Vagina (tissue), 2 donors: Measurements from ENCODE around the gene CDR2L. TPM values are rescaled to one million over a fixed set of nuclear protein-coding genes. Genes with fewer than 3 reads are reported as not detected.

ENCODE experiments used
- DNase-seq, 2 donors: peaks; one replicate each; pipeline ENCODE4 v3.0.0-alpha.2; 2017; ENCODE audit errors: extremely low spot score in 2 of 2
- H3K27ac ChIP-seq: fragments of 200-600 bp; sonication (generic); one replicate; pipeline ENCODE4 v1.5.1; 2019
- H3K27me3 ChIP-seq: fragments of 200-600 bp; sonication (generic); one replicate; pipeline ENCODE4 v1.5.1; 2019
- H3K36me3 ChIP-seq, 2 donors: fragments of 200-600 bp; sonication (generic); one replicate each; pipeline ENCODE4 v1.5.1; 2017 to 2019
- H3K4me1 ChIP-seq: fragments of 200-600 bp; sonication (generic); one replicate; pipeline ENCODE4 v1.5.1; 2019
- H3K4me3 ChIP-seq, 2 donors: fragments of 200-600 bp; sonication (generic); 1 replicate in 1 of 2; 2 replicates in 1 of 2; pipeline ENCODE4 v1.5.1; 2016 to 2019
- H3K9me3 ChIP-seq: fragments of 200-600 bp; sonication (generic); one replicate; pipeline ENCODE4 v1.5.1; 2019
- POLR2A ChIP-seq, 2 donors: fragments of 450-650 bp; IDR thresholded peaks; one replicate each; pipeline ENCODE4 v1.6.1; 2017; ENCODE audit warnings: antibody characterized with exemption in 2 of 2, mild to moderate bottlenecking in 2 of 2, moderate library complexity in 2 of 2
- POLR2AphosphoS5 ChIP-seq, 2 donors: sonication (generic); formaldehyde crosslinking; IDR thresholded peaks; one replicate each; pipeline ENCODE4 v1.9.0; 2017; ENCODE audit warnings: antibody characterized with exemption in 2 of 2, mild to moderate bottlenecking in 2 of 2, low read depth in 1 of 2; ENCODE audit not compliant: insufficient read depth in 1 of 2
- intact Hi-C: fragments of 100-400 bp; cut with DNase I; formaldehyde crosslinking; loops from one replicate; pipeline ENCODE4 v1.15.1; 2023
- total RNA-seq: library from RNA; depleted of rRNA; stranded (reverse); fragments of >200 nt; gene quantifications from one replicate; pipeline ENCODE4 v1.2.3, GENCODE V29; 2016
- TF ChIP-seq, protein P1 (sequence below), 3 experiments: fragments of 450-650 bp in 2 of 3; fragments of 200-600 bp in 1 of 3; sonication (generic) in 1 of 3; IDR thresholded peaks; one replicate each; pipeline ENCODE4 v1.5.1; 2017 to 2019; ENCODE audit warnings: antibody characterized with exemption in 3 of 3, mild to moderate bottlenecking in 2 of 3, moderate library complexity in 2 of 3

CDR2L gene
- total RNA-seq, 1 donor from 2014 or later = 13.5 TPM

DNA sequence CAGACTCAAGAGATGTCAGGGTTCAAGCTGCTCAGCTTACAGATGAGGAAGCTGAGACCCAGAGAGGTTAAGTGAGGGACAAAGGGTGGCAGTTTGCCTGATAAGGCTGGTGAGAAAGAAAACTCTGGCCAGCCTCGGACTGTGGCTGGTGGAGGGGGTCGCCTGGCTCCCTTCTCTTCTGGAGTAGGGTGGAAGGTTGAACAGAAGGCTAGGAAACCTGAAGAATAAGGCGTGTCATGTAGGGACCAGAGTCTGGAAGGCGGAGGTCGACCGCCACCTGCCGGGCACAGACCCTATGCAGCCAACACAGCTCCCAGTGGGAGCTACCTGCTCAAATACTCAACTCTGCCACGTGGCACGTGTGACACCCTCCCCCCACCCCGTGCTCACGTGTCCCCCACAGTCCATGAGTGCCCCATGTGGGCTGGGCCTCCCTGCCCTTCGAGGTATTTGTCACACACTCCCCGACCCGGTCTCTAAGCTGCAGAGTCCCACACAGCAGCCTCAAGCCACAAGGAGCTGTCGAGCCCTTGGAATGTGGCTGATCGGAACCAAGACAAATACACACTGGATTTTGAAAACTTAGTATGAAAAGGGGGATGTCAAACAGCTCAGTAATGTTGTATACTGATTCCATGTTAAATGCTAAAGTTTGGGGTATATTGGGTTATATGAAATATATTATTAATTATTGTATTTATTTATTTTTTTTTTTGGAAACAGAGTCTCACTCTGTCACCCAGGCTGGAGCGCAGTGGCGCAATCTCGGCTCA is 26.7 kb upstream of the CDR2L start:
- TF ChIP-seq, protein P1, sequence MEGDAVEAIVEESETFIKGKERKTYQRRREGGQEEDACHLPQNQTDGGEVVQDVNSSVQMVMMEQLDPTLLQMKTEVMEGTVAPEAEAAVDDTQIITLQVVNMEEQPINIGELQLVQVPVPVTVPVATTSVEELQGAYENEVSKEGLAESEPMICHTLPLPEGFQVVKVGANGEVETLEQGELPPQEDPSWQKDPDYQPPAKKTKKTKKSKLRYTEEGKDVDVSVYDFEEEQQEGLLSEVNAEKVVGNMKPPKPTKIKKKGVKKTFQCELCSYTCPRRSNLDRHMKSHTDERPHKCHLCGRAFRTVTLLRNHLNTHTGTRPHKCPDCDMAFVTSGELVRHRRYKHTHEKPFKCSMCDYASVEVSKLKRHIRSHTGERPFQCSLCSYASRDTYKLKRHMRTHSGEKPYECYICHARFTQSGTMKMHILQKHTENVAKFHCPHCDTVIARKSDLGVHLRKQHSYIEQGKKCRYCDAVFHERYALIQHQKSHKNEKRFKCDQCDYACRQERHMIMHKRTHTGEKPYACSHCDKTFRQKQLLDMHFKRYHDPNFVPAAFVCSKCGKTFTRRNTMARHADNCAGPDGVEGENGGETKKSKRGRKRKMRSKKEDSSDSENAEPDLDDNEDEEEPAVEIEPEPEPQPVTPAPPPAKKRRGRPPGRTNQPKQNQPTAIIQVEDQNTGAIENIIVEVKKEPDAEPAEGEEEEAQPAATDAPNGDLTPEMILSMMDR (IDR thresholded peaks at IDR 0.05) = no peak
- TF ChIP-seq POLR2A (IDR thresholded peaks at IDR 0.05) (no peak), POLR2AphosphoS5 (IDR thresholded peaks at IDR 0.05; ENCODE audit: insufficient read depth in 1 of 2, low read depth in 1 of 2) (no peak)
- H3K4me1 ChIP-seq = peaks cover 6% of the 10 kb centered on the region
- no peaks in the 10 kb centered on the region for H3K36me3 ChIP-seq
- DNase-seq = no peak
- H3K4me3 ChIP-seq = no peak overlapping the region
- no peaks in the 10 kb centered on the region for H3K27me3 ChIP-seq
- H3K27ac ChIP-seq = no peak overlapping the region
- H3K9me3 ChIP-seq = no peaks in the 10 kb centered on the region
- intact Hi-C loops = loop anchor here (5.0 to 10.0 kb wide), 3 partner anchors 74 to 247 kb away; partner anchors contain the start of gene NUP85

DNA sequence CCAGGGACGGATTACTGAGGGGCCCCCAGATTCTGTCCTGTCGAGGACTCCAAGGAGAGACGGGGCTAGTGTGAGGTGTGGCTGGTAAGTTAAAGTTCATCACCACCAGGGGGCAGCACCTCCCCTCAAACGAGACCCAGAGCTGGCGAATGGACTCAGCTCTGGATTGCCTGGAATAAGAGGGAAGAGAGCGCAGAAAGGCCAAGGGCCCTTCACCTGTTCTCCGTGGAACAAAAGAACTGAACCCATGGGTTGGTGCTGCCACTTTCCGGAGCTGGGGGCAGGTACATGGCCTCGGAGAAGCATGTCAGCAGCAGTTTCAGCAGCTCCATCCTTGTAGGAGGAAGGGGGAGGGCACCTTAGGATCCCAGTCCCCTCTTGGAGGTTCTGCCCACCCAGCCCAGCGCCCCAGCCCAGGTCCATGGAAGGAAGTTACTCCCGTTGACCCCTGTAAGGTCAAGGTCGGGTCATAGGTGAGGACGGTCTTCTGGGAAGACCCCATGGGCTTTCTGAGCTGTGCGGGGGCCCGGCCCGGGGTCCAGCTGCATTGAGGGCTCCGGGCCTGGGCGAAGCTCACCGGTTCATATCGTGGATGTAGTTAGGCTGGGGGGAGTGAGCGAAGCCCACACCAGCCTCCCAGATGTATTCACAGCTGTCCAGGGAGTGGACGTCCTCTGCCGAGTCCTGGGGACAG is 25.6 kb upstream of the CDR2L start:
- intact Hi-C loops = loop anchor here (5.0 to 10.0 kb wide), 3 partner anchors 73 to 245 kb away; partner anchors contain the start of gene NUP85
- H3K4me1 ChIP-seq = peaks cover 6% of the 10 kb centered on the region
- TF ChIP-seq, protein P1 (IDR thresholded peaks at IDR 0.05) = peak; percentile 61 to 88 (median 65)
- no peak for TF ChIP-seq POLR2AphosphoS5 (IDR thresholded peaks at IDR 0.05; ENCODE audit: insufficient read depth in 1 of 2, low read depth in 1 of 2)
- H3K9me3 ChIP-seq = no peaks in the 10 kb centered on the region
- no peaks in the 10 kb centered on the region for H3K36me3 ChIP-seq
- no peak overlapping the region for H3K27ac ChIP-seq
- H3K27me3 ChIP-seq = no peaks in the 10 kb centered on the region
- H3K4me3 ChIP-seq = no peak overlapping the region
- DNase-seq = no peak

DNA sequence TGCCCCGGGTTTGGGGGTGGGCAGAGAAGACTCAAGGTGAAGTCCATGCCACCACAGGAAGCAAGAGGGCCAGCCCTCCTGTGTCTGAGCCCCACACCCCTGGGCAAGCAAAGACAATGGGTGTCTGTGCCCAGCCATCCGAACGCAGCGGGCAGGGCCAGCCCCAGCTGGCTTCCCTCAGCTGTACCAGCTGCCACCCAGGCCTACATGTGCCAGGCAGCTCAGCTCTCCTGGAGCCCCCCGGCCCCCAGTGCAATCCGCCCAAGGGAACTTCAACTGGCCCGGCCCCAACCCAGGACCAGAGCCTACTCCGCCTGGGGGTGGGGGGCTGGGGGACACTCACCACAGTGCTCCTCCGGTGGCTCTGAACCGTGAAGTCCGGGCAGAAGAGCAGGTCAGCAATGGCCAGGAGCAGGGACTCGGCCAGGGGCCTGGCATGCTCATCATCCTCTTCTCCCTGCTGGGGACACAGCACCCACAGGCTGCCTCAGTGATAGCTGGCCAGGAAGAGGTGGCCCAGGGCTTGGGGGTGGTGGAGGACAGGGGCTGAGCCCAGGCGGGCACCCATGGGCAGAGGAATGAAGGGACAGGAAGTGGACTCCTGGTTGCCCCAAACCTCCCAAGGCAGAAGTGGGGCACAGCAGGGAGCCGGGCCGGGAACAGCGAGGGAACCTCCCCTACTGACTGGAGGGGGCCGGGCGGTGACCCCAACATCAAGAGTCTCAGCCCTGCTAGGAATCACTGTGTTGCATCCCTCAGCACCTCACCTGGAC is 24.6 kb upstream of the CDR2L start:
- Histone ChIP-seq H3K36me3 (no peaks in the 10 kb centered on the region), H3K4me1 (peaks cover 6% of the 10 kb centered on the region), H3K9me3 (no peaks in the 10 kb centered on the region), H3K4me3 (no peak overlapping the region), H3K27me3 (no peaks in the 10 kb centered on the region), H3K27ac (no peak overlapping the region)
- TF ChIP-seq, protein P1 (IDR thresholded peaks at IDR 0.05) = no peak
- TF ChIP-seq POLR2AphosphoS5 (IDR thresholded peaks at IDR 0.05; ENCODE audit: insufficient read depth in 1 of 2, low read depth in 1 of 2) (no peak), POLR2A (IDR thresholded peaks at IDR 0.05) (no peak)
- intact Hi-C loops = loop anchor here (5.0 to 10.0 kb wide), 3 partner anchors 72 to 244 kb away; partner anchors contain the start of gene NUP85
- no peak for DNase-seq

DNA sequence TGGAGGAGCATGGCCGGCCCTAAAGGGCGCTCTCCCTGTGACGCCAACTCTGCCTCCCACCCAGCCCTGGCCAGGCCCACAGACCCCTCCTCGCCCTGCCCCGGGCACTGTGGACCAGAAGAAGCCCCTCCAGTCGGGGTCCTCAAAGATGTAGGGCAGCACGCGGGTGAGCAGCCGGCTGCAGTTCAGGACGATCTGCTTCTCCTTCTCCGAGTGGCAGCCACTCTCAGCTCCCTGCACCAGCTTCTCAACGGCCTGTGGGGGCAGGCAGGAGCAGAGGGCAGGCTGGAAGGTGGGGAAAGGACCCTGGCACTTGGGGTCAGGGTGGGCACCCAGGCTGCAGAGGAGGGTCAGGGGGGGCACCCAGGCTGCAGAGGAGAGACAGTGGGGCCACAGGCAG is 23.8 kb upstream of the CDR2L start:
- TF ChIP-seq, protein P1 (IDR thresholded peaks at IDR 0.05) = no peak
- TF ChIP-seq POLR2AphosphoS5 (IDR thresholded peaks at IDR 0.05; ENCODE audit: insufficient read depth in 1 of 2, low read depth in 1 of 2) (no peak), POLR2A (IDR thresholded peaks at IDR 0.05) (no peak)
- H3K36me3 ChIP-seq = no peaks in the 10 kb centered on the region
- H3K4me3 ChIP-seq = no peak overlapping the region
- no peaks in the 10 kb centered on the region for H3K9me3 ChIP-seq
- no peak for DNase-seq
- H3K27me3 ChIP-seq = no peaks in the 10 kb centered on the region
- H3K4me1 ChIP-seq = peaks cover 12% of the 10 kb centered on the region
- intact Hi-C loops = loop anchor here (5.0 to 10.0 kb wide), 3 partner anchors 71 to 244 kb away; partner anchors contain the start of gene NUP85
- no peak overlapping the region for H3K27ac ChIP-seq
